CD14-positive monocyte (primary cell): ENCODE measurements around the gene CLK2. TPM values are rescaled to one million over a fixed set of nuclear protein-coding genes. Genes with fewer than 3 reads are reported as not detected.
A peak's percentile ranks its signal among the peaks of the same experiment; 100 is the strongest.

ENCODE experiments used
- DNase-seq, 3 donors: peaks; one replicate each; pipeline ENCODE4 v3.0.0-alpha.2; 2011 to 2022
- H2AFZ ChIP-seq: 2 replicates; pipeline ENCODE4 v1.6.0; 2012; ENCODE audit warnings: mild to moderate bottlenecking, low read depth, low read length, inconsistent platforms; ENCODE audit not compliant: insufficient read depth, poor library complexity, severe bottlenecking
- H3K27ac ChIP-seq, 2 donors: 1 replicate in 1 of 2; 2 replicates in 1 of 2; pipeline ENCODE4 v1.5.1; 2012 to 2013; ENCODE audit warnings: low read length in 2 of 2, control low read depth in 1 of 2, inconsistent platforms in 1 of 2, low read depth in 1 of 2, mild to moderate bottlenecking in 1 of 2
- H3K27me3 ChIP-seq, 2 donors: one replicate each; pipeline versions ENCODE4 v1.6.0 to v1.6.1; 2011 to 2013; ENCODE audit warnings: low read length in 2 of 2; ENCODE audit not compliant: control insufficient read depth in 2 of 2, insufficient read depth in 2 of 2
- H3K36me3 ChIP-seq, 2 donors: replicated peaks in 1 of 2; 1 replicate in 1 of 2; 2 replicates in 1 of 2; pipeline versions ENCODE4 v1.5.1 to v1.6.1; 2012 to 2013; ENCODE audit warnings: low read length in 2 of 2, control low read depth in 1 of 2, inconsistent platforms in 1 of 2, mild to moderate bottlenecking in 1 of 2; ENCODE audit not compliant: insufficient read depth in 2 of 2, control insufficient read depth in 1 of 2
- H3K4me1 ChIP-seq, 2 donors: 1 replicate in 1 of 2; 2 replicates in 1 of 2; pipeline versions ENCODE4 v1.5.1 to v1.6.1; 2012 to 2013; ENCODE audit warnings: low read length in 2 of 2, control low read depth in 1 of 2, inconsistent platforms in 1 of 2, mild to moderate bottlenecking in 1 of 2, moderate library complexity in 1 of 2; ENCODE audit not compliant: insufficient read depth in 2 of 2, control insufficient read depth in 1 of 2
- H3K4me2 ChIP-seq: replicated peaks from 2 replicates; pipeline ENCODE3; 2012; ENCODE audit warnings: low read length, moderate library complexity, mild to moderate bottlenecking; ENCODE audit not compliant: poor library complexity, severe bottlenecking; ENCODE audit errors: extremely low read depth
- H3K4me3 ChIP-seq, 3 experiments: fragments of 200-600 bp in 1 of 3; sonication (generic) in 1 of 3; replicated peaks in 1 of 3; 1 replicate in 2 of 3; 2 replicates in 1 of 3; pipeline ENCODE4 v1.5.1; 2011 to 2013; ENCODE audit warnings: low read length in 3 of 3, mild to moderate bottlenecking in 3 of 3, control low read depth in 2 of 3, low read depth in 2 of 3, inconsistent platforms in 1 of 3, moderate library complexity in 1 of 3
- H3K79me2 ChIP-seq: 2 replicates; pipeline ENCODE4 v1.6.0; 2012; ENCODE audit warnings: mild to moderate bottlenecking, control low read depth, inconsistent platforms, low read length, moderate library complexity; ENCODE audit not compliant: insufficient read depth
- H3K9ac ChIP-seq: 2 replicates; pipeline ENCODE4 v1.6.0; 2017; ENCODE audit warnings: low read length, mild to moderate bottlenecking; ENCODE audit not compliant: insufficient read depth, poor library complexity, severe bottlenecking
- H3K9me3 ChIP-seq, 2 donors: replicated peaks in 1 of 2; 1 replicate in 1 of 2; 2 replicates in 1 of 2; pipeline versions ENCODE4 v1.5.1 to v1.6.1; 2012 to 2013; ENCODE audit warnings: low read length in 2 of 2, control low read depth in 1 of 2; ENCODE audit not compliant: control insufficient read depth in 1 of 2, insufficient read depth in 1 of 2
- H4K20me1 ChIP-seq: 2 replicates; pipeline ENCODE4 v1.6.0; 2012; ENCODE audit warnings: mild to moderate bottlenecking, low read length, control low read depth, moderate library complexity; ENCODE audit not compliant: insufficient read depth
- H3K27ac Mint-ChIP-seq, 7 donors: one replicate each; pipeline ENCODE4 v1.8.0; 2020; ENCODE audit warnings: mild to moderate bottlenecking in 7 of 7, mixed read lengths in 7 of 7, moderate library complexity in 6 of 7, inconsistent platforms in 2 of 7
- H3K27me3 Mint-ChIP-seq, 3 donors: one replicate each; pipeline ENCODE4 v1.8.0; 2021 to 2022; ENCODE audit warnings: low read depth in 3 of 3, mild to moderate bottlenecking in 3 of 3, mixed read lengths in 3 of 3, moderate library complexity in 3 of 3, inconsistent platforms in 1 of 3
- H3K36me3 Mint-ChIP-seq, 2 donors: one replicate each; pipeline ENCODE4 v1.8.0; 2020; ENCODE audit warnings: mixed read lengths in 2 of 2, inconsistent platforms in 1 of 2, mild to moderate bottlenecking in 1 of 2
- H3K4me1 Mint-ChIP-seq: one replicate; pipeline ENCODE4 v1.8.0; 2020; ENCODE audit warnings: mild to moderate bottlenecking, mixed read lengths
- H3K4me3 Mint-ChIP-seq, 2 donors: one replicate each; pipeline ENCODE4 v1.8.0; 2020; ENCODE audit warnings: mild to moderate bottlenecking in 2 of 2, mixed read lengths in 2 of 2, moderate library complexity in 1 of 2
- H3K9me3 Mint-ChIP-seq, 7 donors: one replicate each; pipeline ENCODE4 v1.8.0; 2020 to 2022; ENCODE audit warnings: mixed read lengths in 7 of 7, mild to moderate bottlenecking in 6 of 7, moderate library complexity in 6 of 7, inconsistent platforms in 2 of 7
- CTCF ChIP-seq: fragments of 200-600 bp; IDR thresholded peaks from one replicate; pipeline ENCODE4 v1.8.0; 2022; ENCODE audit warnings: antibody characterized with exemption, mild to moderate bottlenecking
- WGBS: methylation state at CpG from one replicate; pipeline ENCODE4 v1.1.5; 2013; ENCODE audit warnings: missing lambda C conversion rate; ENCODE audit not compliant: insufficient coverage; 5-methylcytosine and 5-hydroxymethylcytosine counted together
- intact Hi-C, 2 donors: fragments of 100-400 bp; cut with micrococcal nuclease; formaldehyde crosslinking; loops; one replicate each; pipeline versions ENCODE4 v1.15.0 to v1.15.1; 2023
- polyA plus RNA-seq, 3 donors: library from polyadenylated mRNA; depleted of rRNA in 1 of 3; unstranded in 2 of 3; stranded (reverse) in 1 of 3; fragments of 300-500 nt in 2 of 3; fragments of >200 nt in 1 of 3; fragmentation: Illumina TruSeq in 2 of 3; gene quantifications; 1 replicate in 2 of 3; 2 replicates in 1 of 3; pipeline ENCODE4 v1.2.3, GENCODE V29; 2012 to 2021

Gene CLK2
- polyA plus RNA-seq, 3 donors: 7.3 to 143 (median 9.6) TPM

GRCh38 chr1:155284476-155284875 is 11.2 kb upstream of the CLK2 start:
- no peak for DNase-seq
- Histone ChIP-seq H3K4me1 (no peaks in the 10 kb centered on the region), H3K9me3 (no peaks in the 10 kb centered on the region), H3K36me3 (no peaks in the 10 kb centered on the region), H4K20me1 (no peaks in the 10 kb centered on the region), H3K27ac (no peak overlapping the region), H3K4me3 (no peak overlapping the region), H3K27me3 (peaks cover 0 to under 1% of the 10 kb centered on the region in 2 donors), H3K9ac (no peak overlapping the region), H2AFZ (no peak overlapping the region), H3K79me2 (no peaks in the 10 kb centered on the region), H3K4me2 (no peak overlapping the region)
- WGBS: 99% methylated on average over 11 of the region's 12 CpGs
- Mint-ChIP-seq H3K4me1 (peaks cover 3% of the 10 kb centered on the region), H3K4me3 (no peak overlapping the region), H3K36me3 (no peaks in the 10 kb centered on the region), H3K27me3 (peaks cover 0 to 5% (median 5%) of the 10 kb centered on the region in 3 donors), H3K9me3 (no peaks in the 10 kb centered on the region), H3K27ac (no peak overlapping the region)
- no peak for TF ChIP-seq CTCF
- intact Hi-C loops: no loop called here

GRCh38 chr1:155282488-155283091 is 9.3 kb upstream of the CLK2 start:
- H3K4me3 Mint-ChIP-seq: no peak overlapping the region
- no peaks in the 10 kb centered on the region for H3K36me3 ChIP-seq
- peak overlapping the region in 2 of 7 donors; percentile 13 to 36 for H3K27ac Mint-ChIP-seq
- no peaks in the 10 kb centered on the region for H4K20me1 ChIP-seq
- no peak overlapping the region for H3K9ac ChIP-seq
- no peak overlapping the region for H2AFZ ChIP-seq
- no peak overlapping the region for H3K4me2 ChIP-seq
- no peaks in the 10 kb centered on the region for H3K9me3 ChIP-seq
- peaks cover 8 to 9% of the 10 kb centered on the region in 2 donors for H3K4me1 ChIP-seq
- H3K9me3 Mint-ChIP-seq: no peaks in the 10 kb centered on the region
- peaks cover 11 to 18% (median 15%) of the 10 kb centered on the region in 3 donors for H3K27me3 Mint-ChIP-seq
- no peak overlapping the region for H3K27ac ChIP-seq
- 91% methylated on average over 16 of the region's 29 CpGs for WGBS
- DNase-seq: no peak
- H3K4me3 ChIP-seq: no peak overlapping the region
- H3K79me2 ChIP-seq: no peaks in the 10 kb centered on the region
- no peaks in the 10 kb centered on the region for H3K36me3 Mint-ChIP-seq
- H3K27me3 ChIP-seq: peaks cover 0 to 19% of the 10 kb centered on the region in 2 donors
- peaks cover 17% of the 10 kb centered on the region for H3K4me1 Mint-ChIP-seq
- intact Hi-C loops: no loop called here
- no peak for TF ChIP-seq CTCF
